ENCODE measurements around the gene SHOX.

GRCh38 chrX:650811-651210, 20.2 kb downstream of the SHOX start:
- TF ChIP-seq CTCF (IDR thresholded peaks at IDR 0.05) (no peak), POLR2A (IDR thresholded peaks at IDR 0.05) (no peak)

All from right lobe of liver (tissue), 4 donors.